CD4-positive, alpha-beta T cell treated with Interleukin-15 for 1 hour (primary cell): ENCODE results near the gene CNOT2.
"Not testable (repeated sequence)": the region's sequence is repeated elsewhere in the genome, so short reads cannot be mapped to it uniquely, and the experiment has no call there.

ENCODE experiments used
- DNase-seq: peaks from one replicate; pipeline ENCODE4 v3.0.0-alpha.2; 2020

The CNOT2 gene

DNA sequence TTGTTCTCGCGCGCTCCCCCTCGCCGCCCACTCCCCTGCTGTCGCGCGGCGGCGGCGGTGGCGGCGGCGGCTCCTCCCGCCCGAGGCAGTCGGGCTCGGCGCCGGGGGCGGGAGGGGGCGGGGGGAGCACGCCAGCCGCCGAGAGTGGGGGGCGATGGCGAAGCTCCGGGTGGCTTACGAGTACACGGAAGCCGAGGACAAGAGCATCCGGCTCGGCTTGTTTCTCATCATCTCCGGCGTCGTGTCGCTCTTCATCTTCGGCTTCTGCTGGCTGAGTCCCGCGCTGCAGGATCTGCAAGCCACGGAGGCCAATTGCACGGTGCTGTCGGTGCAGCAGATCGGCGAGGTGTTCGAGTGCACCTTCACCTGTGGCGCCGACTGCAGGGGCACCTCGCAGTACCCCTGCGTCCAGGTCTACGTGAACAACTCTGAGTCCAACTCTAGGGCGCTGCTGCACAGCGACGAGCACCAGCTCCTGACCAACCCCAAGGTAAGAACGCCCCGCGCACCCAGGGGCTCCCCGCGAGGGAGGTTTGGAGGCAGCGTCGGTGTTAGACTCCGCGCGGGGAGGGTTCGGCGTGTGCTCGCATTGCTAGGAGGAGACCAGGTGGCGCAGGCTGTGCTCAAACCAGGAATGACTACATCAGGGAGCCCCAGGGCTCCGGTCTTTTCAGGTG is 123.5 kb downstream of the CNOT2 start:
- peak; percentile 57 for DNase-seq

DNA sequence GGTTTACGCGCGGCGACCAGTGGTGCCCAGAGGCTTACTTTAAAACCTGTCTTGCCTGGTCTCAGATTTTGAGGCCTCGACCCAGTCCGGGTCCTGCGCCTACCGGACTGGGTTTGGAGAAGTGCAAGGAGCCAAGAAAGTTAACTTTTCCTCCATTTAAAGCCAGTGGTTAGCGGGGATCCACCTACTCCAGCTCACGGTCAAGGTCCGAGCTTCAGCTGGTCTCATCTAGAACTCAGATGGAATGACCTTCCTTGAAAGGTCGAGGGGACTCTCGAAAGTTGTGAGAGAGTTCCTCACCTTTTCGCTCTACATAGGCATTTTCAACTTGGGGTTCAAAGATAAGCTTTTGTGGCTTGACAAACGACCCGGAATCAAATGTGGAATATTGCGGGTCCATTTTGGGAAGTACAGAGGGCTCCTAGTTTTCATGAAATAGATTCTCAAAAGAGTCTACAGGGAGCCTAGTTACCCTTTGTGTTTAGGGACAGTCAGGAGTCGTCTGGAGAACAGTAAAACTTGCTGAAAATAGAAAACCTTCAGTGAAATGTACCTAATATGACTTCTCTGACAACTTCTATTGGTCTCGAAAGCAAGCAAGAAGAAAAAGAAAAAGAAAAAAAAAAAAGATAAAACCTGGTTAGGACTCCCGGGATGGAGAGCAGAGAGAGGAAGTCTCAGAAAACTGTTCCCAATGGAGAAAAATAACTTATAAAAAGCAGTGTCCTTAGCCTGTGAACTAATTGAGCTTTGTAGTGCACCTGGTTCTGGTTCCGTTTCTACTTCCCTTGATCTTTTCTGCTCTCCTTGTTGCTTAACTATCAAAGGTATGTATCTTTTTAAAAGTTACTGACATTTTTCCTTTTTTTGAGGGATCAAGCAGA is 124.3 kb downstream of the CNOT2 start:
- DNase-seq: no peak

DNA sequence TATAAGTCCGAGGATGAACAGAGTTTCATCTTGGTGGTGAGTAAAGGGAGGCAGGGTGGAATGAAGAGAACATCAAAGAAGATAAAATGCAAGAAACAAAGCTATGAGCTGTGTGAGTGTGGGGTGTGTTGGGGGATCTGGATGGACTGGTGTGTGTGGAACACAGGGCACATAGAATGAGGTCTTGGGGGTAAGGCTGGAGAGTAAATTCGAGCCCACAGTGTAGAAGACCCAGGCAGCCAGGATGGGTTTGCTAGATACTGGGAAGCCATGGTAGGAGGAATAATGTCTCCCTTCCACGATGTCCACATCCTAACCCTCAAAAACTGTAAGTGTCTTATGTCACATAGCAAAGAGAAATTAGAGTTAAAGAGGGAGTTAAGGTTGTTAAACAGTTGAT is 129.6 kb downstream of the CNOT2 start:
- no peak for DNase-seq

DNA sequence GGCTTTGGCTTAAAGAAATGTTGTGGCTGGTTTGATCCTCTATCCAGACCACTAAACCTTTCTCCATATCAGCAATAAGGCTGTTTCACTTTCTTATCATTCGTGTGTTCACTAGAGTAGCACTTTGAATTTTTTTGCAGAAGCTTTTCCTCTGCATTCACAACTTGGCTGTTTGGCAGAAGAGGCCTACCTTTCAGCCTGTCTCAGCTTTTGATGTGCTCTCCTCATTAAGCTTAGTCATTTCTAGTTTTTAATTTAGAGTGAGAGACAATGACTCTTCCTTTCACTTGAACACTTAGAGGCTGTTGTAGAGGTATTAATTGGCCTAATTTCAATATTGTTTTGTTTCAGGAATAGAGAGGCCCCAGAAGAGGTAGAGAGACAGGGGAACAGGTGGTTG is 136.6 kb downstream of the CNOT2 start:
- DNase-seq: no peak

DNA sequence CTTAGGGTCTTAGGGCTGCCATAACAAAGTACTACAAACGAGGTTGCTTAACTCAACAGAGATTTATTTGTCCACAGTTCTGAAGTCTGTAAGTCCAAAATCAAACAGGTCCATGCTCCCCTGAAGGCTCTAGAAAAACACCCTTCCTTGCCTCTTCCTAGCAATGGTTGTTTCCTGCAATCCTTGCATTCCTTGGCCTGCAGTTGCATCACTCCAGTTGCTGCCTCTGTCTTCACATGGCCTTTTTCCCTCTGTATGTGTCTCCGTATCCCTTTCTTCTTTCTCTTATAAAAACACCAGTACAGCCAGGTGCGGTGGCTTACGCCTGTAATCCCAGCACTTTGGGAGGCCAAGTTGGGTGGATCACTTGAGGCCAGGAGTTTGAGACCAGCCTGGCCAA is 140.3 kb downstream of the CNOT2 start:
- no peak for DNase-seq

DNA sequence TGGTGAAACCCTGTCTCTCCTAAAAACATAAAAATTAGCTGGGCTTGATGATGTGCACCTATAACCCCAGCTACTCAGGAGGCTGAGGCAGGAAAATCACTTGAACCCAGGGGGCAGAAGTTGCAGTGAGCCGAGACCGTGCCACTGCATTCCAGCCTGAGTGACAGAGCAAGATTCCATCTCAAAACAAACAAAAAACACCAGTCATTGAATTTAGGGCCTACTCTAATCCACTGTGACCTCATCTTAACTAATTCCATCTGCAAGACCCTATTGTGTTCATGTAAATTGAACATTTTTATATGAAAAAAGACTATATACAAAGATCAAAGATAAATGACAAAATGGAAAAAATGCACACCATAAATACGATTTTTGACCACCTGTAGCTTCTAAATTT is 140.7 kb downstream of the CNOT2 start:
- no peak for DNase-seq

DNA sequence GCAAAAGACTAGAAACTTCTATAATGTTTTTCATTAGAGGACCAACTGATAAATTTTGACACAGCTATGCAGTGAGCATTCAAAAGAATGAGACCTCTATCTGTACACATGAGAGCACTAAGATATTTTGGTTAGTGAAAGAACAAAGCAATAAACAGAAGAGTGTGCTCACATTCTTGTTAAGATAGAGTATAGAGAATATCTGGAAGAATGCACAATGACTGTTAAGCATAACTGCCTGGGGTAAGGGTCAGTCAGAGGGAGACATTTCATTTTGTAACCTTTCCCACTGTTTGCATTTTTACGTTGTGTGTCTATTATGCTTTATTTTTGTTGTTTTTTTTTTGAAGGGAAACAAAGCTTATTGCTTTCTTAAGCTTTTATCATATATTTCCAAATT is 143.5 kb downstream of the CNOT2 start:
- DNase-seq: no peak

DNA sequence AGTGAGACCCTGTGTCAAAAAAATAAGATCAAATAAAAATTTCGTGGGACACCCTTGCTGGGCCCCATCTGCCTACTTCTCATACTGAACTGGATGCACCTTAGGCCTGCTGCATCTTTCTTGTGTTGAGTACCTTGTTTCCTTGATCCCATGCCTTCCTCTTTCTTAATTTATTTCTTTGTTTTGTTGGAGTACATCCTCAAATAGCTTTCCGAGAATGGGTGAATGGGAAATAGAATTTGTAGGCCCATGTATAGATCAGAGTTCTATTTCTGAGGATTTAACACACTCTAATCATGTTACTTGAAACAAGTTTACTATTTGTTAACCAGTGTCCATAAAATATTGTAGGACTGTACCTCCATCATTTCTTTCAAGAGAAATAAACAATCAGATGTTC is 146.4 kb downstream of the CNOT2 start:
- DNase-seq: no peak

DNA sequence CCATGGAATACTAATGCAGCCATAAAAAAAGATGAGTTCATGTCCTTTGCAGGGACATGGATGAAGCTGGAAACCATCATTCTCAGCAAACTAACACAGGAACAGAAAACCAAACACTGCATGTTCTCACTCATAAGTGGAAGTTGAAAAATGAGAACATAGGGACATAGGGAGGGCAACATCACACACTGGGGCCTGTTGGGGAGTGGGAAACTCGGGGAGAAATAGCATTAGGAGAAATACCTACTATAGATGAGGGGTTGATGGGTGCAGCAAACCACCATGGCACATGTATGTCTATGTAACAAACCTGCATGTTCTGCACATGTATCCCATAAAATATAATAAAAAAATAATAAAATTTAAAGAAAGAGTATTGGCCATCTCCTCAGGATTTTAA is 149.4 kb downstream of the CNOT2 start:
- not testable (repeated sequence) for DNase-seq

DNA sequence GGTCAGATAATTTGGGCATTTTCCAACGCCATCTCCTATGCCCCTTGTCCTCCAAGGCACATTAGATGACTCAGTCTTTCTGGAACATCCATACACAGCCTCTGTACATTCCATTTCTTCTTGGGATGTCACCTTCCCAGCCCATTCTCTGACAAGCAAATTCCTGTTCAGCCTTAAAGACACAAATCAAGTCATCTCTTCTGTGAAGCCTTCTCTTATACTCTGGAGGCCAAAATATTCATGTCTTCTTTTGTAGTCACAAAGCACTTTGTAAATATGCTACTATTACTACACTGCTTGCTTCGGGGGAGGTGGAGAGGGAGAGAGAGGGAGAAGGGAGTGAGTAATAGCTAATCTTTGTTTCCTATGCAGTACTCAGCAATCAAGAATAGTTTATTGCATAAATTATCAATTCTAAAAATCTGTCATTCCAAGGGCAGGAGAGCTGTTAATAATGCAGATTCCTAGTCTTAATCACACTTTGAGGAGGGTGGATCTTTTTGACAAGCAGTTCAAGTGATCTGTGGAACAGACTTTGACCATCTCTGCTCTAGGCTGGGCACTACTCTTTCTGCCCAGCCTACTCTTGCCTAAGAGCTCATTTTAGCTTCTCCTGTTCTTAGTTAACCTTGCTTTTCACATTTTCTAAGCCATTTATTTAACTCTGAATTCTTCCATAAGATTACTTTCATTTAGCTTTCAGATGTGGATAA is 150.7 kb downstream of the CNOT2 start:
- DNase-seq: no peak

DNA sequence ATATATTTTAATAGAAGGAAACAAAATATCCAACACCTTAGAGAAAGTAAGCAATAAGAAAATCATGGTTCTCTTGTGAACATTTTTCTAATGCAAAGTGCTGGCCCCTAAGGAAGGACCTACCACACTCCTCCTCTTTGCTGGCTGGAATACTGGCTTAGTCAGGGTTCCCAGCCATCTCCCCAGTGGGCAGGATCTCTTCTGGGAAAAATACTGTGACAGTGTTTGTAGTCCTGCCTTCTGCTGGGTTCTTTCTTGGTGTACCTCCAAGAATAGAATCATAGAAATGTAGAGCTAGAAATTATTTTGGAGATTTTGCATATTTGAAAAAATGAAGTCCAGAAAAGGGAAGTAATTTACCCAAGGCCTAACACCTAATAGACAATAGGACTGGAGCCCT is 154.8 kb downstream of the CNOT2 start:
- DNase-seq: no peak

DNA sequence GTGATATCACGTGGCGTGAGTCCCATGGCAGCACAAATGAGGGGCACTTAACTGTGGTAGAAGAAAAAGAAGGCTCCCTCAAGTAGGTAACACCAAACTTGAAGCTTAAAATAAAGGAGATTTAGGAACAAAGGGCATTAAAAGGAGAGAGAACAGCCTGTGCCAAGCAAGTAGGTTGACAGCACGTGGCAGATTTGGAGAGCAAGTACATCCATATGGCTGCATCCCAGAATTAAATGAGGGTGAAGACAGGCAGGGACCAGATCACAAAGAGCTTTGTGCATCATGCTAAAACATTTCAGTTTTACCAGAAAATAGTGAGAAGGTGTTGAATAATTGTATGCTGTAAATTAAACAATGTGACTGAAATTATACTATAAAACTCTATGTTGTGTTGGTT is 155.6 kb downstream of the CNOT2 start:
- DNase-seq: no peak

DNA sequence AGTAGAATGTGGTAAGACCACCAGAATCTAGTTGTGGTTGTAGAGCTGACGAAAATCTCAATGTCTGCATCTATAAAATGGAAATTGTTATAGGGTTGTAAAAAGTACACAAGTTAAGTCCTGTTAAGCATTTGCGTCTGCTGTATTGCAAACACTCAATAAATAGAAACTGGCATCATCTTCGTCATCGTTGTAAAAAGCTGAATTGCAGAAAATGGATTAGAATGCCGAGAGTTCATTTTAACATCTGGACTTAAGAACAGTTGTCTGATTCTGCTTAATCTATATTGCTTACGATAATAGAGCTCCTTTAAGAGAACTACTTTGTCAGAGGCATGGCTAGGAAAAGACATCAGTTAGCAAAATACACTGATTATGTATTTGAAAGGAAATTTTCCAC is 156.1 kb downstream of the CNOT2 start:
- no peak for DNase-seq

DNA sequence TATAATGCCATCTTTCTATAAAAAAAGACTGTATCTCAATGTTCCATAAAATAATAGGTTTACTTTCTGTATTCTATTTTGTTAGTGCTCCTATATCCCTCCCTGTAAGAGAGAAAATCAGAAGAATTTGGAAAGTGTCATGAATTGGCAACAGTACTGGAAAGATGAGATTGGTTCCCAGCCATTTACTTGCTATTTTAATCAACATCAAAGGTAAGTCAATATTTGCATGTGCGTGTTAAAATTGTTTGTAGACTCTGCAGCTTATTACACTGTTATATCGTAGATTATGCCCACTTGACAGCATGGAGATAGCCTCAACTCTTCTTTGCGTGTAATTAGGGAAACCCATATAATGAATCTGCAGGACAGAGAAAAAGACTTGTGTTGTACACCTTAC is 156.9 kb downstream of the CNOT2 start:
- DNase-seq: no peak

DNA sequence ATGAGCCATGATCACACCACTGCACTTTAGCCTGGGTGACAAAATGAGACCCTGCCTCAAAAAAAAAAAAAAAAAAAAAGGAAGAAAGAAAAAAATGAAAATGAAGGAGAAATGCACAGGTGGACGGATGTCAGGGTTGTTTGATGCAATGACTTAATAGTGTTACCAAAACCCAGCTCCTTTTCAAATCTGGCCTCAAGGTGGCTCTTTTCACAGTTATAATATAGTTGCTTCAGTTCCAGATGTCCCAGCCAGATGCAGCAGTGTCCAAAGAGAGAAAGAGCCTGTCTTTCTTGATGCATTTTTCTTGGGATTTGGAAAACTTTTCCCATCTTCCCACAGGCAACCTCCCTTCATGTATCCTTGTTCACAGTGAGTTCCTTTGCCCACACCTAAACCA is 159.4 kb downstream of the CNOT2 start:
- DNase-seq: no peak

DNA sequence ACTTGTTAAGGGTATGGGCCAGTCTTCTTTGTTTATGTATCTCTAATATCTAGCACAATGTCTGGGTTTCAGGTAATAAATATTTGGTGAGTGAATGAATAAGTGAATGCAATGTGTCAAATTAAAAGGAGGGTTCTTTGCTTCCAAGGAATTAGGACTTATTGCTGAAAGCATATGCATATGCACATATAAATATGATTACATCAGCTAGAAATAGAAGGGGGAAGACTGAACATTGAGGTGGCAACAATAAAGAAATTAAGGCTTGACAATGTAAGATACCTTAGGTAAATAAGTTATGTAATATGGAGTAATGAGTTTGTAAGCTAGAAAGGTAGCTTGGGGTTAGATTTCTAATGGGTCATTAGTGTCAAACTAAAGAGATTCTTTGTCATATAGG is 160.6 kb downstream of the CNOT2 start:
- no peak for DNase-seq
